ENCODE results near the gene GUCY1A2.

Gene GUCY1A2

GRCh38 chr11:106733635-106734034, 284.6 kb downstream of the GUCY1A2 start:
- no peak for DNase-seq (ENCODE audit: low read depth)

GRCh38 chr11:106728859-106729258, 289.4 kb downstream of the GUCY1A2 start:
- no peak for DNase-seq (ENCODE audit: low read depth)

GRCh38 chr11:106728379-106728778, 289.9 kb downstream of the GUCY1A2 start:
- no peak for DNase-seq (ENCODE audit: low read depth)

- DNase-seq (ENCODE audit: low read depth): no peak
Measured at GRCh38 chr11:106727256-106727655, 291.0 kb downstream of the GUCY1A2 start.

- DNase-seq (ENCODE audit: low read depth): peak; percentile 24
Measured at GRCh38 chr11:106724293-106724892, 293.9 kb downstream of the GUCY1A2 start.

GRCh38 chr11:106723071-106723470, 295.2 kb downstream of the GUCY1A2 start:
- no peak for DNase-seq (ENCODE audit: low read depth)

- DNase-seq (ENCODE audit: low read depth): no peak
Measured at GRCh38 chr11:106717222-106717621, 301.1 kb downstream of the GUCY1A2 start.

GRCh38 chr11:106714199-106714598, 304.1 kb downstream of the GUCY1A2 start:
- DNase-seq (ENCODE audit: low read depth): no peak

- no peak for DNase-seq (ENCODE audit: low read depth)
Measured at GRCh38 chr11:106708348-106708747, 309.9 kb downstream of the GUCY1A2 start.

GRCh38 chr11:106706355-106706754, 311.9 kb downstream of the GUCY1A2 start:
- peak; percentile 44 for DNase-seq (ENCODE audit: low read depth)

- DNase-seq (ENCODE audit: low read depth): no peak
Measured at GRCh38 chr11:106702805-106703204, 315.5 kb downstream of the GUCY1A2 start.

GRCh38 chr11:106697058-106697457, 321.2 kb downstream of the GUCY1A2 start:
- peak; percentile 47 for DNase-seq (ENCODE audit: low read depth)

GRCh38 chr11:106695506-106695905, 322.8 kb downstream of the GUCY1A2 start:
- DNase-seq (ENCODE audit: low read depth): no peak

GRCh38 chr11:106694501-106694900, 323.8 kb downstream of the GUCY1A2 start:
- no peak for DNase-seq (ENCODE audit: low read depth)

GRCh38 chr11:106691807-106692365, 326.4 kb downstream of the GUCY1A2 start:
- peak; percentile 26 for DNase-seq (ENCODE audit: low read depth)

GRCh38 chr11:106690923-106691322, 327.4 kb downstream of the GUCY1A2 start:
- no peak for DNase-seq (ENCODE audit: low read depth)

GRCh38 chr11:106684944-106685343, 333.3 kb downstream of the GUCY1A2 start:
- DNase-seq (ENCODE audit: low read depth): no peak

- DNase-seq (ENCODE audit: low read depth): no peak
Measured at GRCh38 chr11:106683435-106683834, 334.8 kb downstream of the GUCY1A2 start.

- DNase-seq (ENCODE audit: low read depth): no peak
Measured at GRCh38 chr11:106681435-106681834, 336.8 kb downstream of the GUCY1A2 start.

- no peak for DNase-seq (ENCODE audit: low read depth)
Measured at GRCh38 chr11:106679581-106679980, 338.7 kb downstream of the GUCY1A2 start.

GRCh38 chr11:106679181-106679580, 339.1 kb downstream of the GUCY1A2 start:
- DNase-seq (ENCODE audit: low read depth): no peak

GRCh38 chr11:106670069-106670468, 348.2 kb downstream of the GUCY1A2 start:
- DNase-seq (ENCODE audit: low read depth): no peak

- DNase-seq (ENCODE audit: low read depth): peak; percentile 42
Measured at GRCh38 chr11:106668147-106668546, 350.1 kb downstream of the GUCY1A2 start.

GRCh38 chr11:106656646-106657045, 361.6 kb downstream of the GUCY1A2 start:
- no peak for DNase-seq (ENCODE audit: low read depth)
